ENCODE measurements around the gene UROD. TPM values are rescaled to one million over a fixed set of nuclear protein-coding genes. Genes with fewer than 3 reads are reported as not detected.

Gene UROD
- total RNA-seq, 2 donors from 2014 or later: 47.8 to 51.9 TPM

GRCh38 chr1:45012639-45013278 lies 705 bp downstream of the UROD start:
- Mint-ChIP-seq H3K27ac (peak overlapping the region; percentile 95), H3K4me1 (peaks cover 41% of the 10 kb centered on the region), H3K36me3 (ENCODE audit: low read depth) (peaks cover 5% of the 10 kb centered on the region)

GRCh38 chr1:45013551-45014209 lies 1.6 kb downstream of the UROD start:
- Mint-ChIP-seq H3K36me3 (ENCODE audit: low read depth) (peaks cover 4% of the 10 kb centered on the region), H3K4me3 (peak overlapping the region; percentile 96), H3K27ac (peak overlapping the region; percentile 95), H3K27me3 (no peaks in the 10 kb centered on the region), H3K4me1 (peaks cover 45% of the 10 kb centered on the region)
- ATAC-seq (no peak), DNase-seq (no peak)
- no peaks in the 10 kb centered on the region for H3K9me3 ChIP-seq (ENCODE audit: control insufficient read depth, low read length, poor library complexity, severe bottlenecking)

More at GRCh38 chr1:45012639-45013278, 705 bp downstream of the UROD start:
- Mint-ChIP-seq H3K4me3 (peak overlapping the region; percentile 96), H3K27me3 (no peaks in the 10 kb centered on the region)
- ATAC-seq (no peak), DNase-seq (peak in 1 of 3 donors; percentile 17)
- H3K9me3 ChIP-seq (ENCODE audit: control insufficient read depth, low read length, poor library complexity, severe bottlenecking): no peaks in the 10 kb centered on the region

GRCh38 chr1:45014321-45015028 lies 2.4 kb downstream of the UROD start:
- ATAC-seq (peak; percentile 34), DNase-seq (peak; percentile 49 to 76 (median 60))
- Mint-ChIP-seq H3K27ac (peak overlapping the region; percentile 39), H3K4me1 (peaks cover 41% of the 10 kb centered on the region), H3K36me3 (ENCODE audit: low read depth) (peaks cover 4% of the 10 kb centered on the region), H3K27me3 (no peaks in the 10 kb centered on the region), H3K4me3 (peak overlapping the region; percentile 75)
- no peaks in the 10 kb centered on the region for H3K9me3 ChIP-seq (ENCODE audit: control insufficient read depth, low read length, poor library complexity, severe bottlenecking)

- H3K27ac Mint-ChIP-seq: no peak overlapping the region
- H3K4me3 Mint-ChIP-seq: no peak overlapping the region
- DNase-seq: no peak
- H3K27me3 Mint-ChIP-seq: no peaks in the 10 kb centered on the region
- peaks cover 31% of the 10 kb centered on the region for H3K4me1 Mint-ChIP-seq
- H3K9me3 ChIP-seq (ENCODE audit: control insufficient read depth, low read length, poor library complexity, severe bottlenecking): no peaks in the 10 kb centered on the region
- H3K36me3 Mint-ChIP-seq (ENCODE audit: low read depth): peaks cover 4% of the 10 kb centered on the region
- no peak for ATAC-seq
These were observed 3.6 kb downstream of the UROD start for GRCh38 chr1:45015683-45016082.

GRCh38 chr1:45016090-45016697 lies 4.1 kb downstream of the UROD start:
- Mint-ChIP-seq H3K27ac (no peak overlapping the region), H3K4me1 (peaks cover 31% of the 10 kb centered on the region)

GRCh38 chr1:45016767-45017166 lies 4.7 kb downstream of the UROD start:
- ATAC-seq: no peak
- Mint-ChIP-seq H3K27me3 (no peaks in the 10 kb centered on the region), H3K36me3 (ENCODE audit: low read depth) (peaks cover 4% of the 10 kb centered on the region), H3K27ac (no peak overlapping the region), H3K4me3 (no peak overlapping the region), H3K4me1 (peaks cover 25% of the 10 kb centered on the region)
- no peak for DNase-seq
- no peaks in the 10 kb centered on the region for H3K9me3 ChIP-seq (ENCODE audit: control insufficient read depth, low read length, poor library complexity, severe bottlenecking)

More at GRCh38 chr1:45016090-45016697, 4.1 kb downstream of the UROD start:
- DNase-seq (no peak), ATAC-seq (no peak)
- H3K36me3 Mint-ChIP-seq (ENCODE audit: low read depth): peaks cover 4% of the 10 kb centered on the region
- H3K4me3 Mint-ChIP-seq: no peak overlapping the region
- no peaks in the 10 kb centered on the region for H3K27me3 Mint-ChIP-seq
- H3K9me3 ChIP-seq (ENCODE audit: control insufficient read depth, low read length, poor library complexity, severe bottlenecking): no peaks in the 10 kb centered on the region

GRCh38 chr1:45018599-45019230 lies 6.7 kb downstream of the UROD start:
- peaks cover 13% of the 10 kb centered on the region for H3K4me1 Mint-ChIP-seq

GRCh38 chr1:45023663-45024062 lies 11.6 kb downstream of the UROD start:
- no peaks in the 10 kb centered on the region for H3K9me3 ChIP-seq (ENCODE audit: control insufficient read depth, low read length, poor library complexity, severe bottlenecking)
- ATAC-seq (no peak), DNase-seq (no peak)
- no peak overlapping the region for H3K4me3 Mint-ChIP-seq
- no peaks in the 10 kb centered on the region for H3K27me3 Mint-ChIP-seq
- H3K36me3 Mint-ChIP-seq (ENCODE audit: low read depth): no peaks in the 10 kb centered on the region
- peaks cover 4% of the 10 kb centered on the region for H3K4me1 Mint-ChIP-seq
- H3K27ac Mint-ChIP-seq: no peak overlapping the region

More at GRCh38 chr1:45018599-45019230, 6.7 kb downstream of the UROD start:
- Mint-ChIP-seq H3K36me3 (ENCODE audit: low read depth) (peaks cover 4% of the 10 kb centered on the region), H3K27me3 (no peaks in the 10 kb centered on the region), H3K4me3 (no peak overlapping the region), H3K27ac (no peak overlapping the region)
- no peaks in the 10 kb centered on the region for H3K9me3 ChIP-seq (ENCODE audit: control insufficient read depth, low read length, poor library complexity, severe bottlenecking)
- peak in 2 of 3 donors; percentile 25 to 50 for DNase-seq
- ATAC-seq: peak; percentile 89

GRCh38 chr1:45026446-45026845 lies 14.4 kb downstream of the UROD start:
- Mint-ChIP-seq H3K27me3 (no peaks in the 10 kb centered on the region), H3K4me3 (no peak overlapping the region)
- ATAC-seq: no peak

GRCh38 chr1:45032837-45033236 lies 20.8 kb downstream of the UROD start:
- Mint-ChIP-seq H3K27me3 (no peaks in the 10 kb centered on the region), H3K36me3 (ENCODE audit: low read depth) (peaks cover 4% of the 10 kb centered on the region), H3K4me3 (no peak overlapping the region), H3K4me1 (no peaks in the 10 kb centered on the region), H3K27ac (no peak overlapping the region)
- DNase-seq (no peak), ATAC-seq (no peak)
- no peaks in the 10 kb centered on the region for H3K9me3 ChIP-seq (ENCODE audit: control insufficient read depth, low read length, poor library complexity, severe bottlenecking)

More at GRCh38 chr1:45026446-45026845, 14.4 kb downstream of the UROD start:
- Mint-ChIP-seq H3K4me1 (peaks cover 2% of the 10 kb centered on the region), H3K36me3 (ENCODE audit: low read depth) (peaks cover 3% of the 10 kb centered on the region), H3K27ac (no peak overlapping the region)
- DNase-seq: no peak
- no peaks in the 10 kb centered on the region for H3K9me3 ChIP-seq (ENCODE audit: control insufficient read depth, low read length, poor library complexity, severe bottlenecking)

GRCh38 chr1:45033356-45033755 lies 21.3 kb downstream of the UROD start:
- no peaks in the 10 kb centered on the region for H3K9me3 ChIP-seq (ENCODE audit: control insufficient read depth, low read length, poor library complexity, severe bottlenecking)
- Mint-ChIP-seq H3K4me1 (peaks cover 2% of the 10 kb centered on the region), H3K36me3 (ENCODE audit: low read depth) (peaks cover 7% of the 10 kb centered on the region), H3K4me3 (no peak overlapping the region), H3K27ac (no peak overlapping the region), H3K27me3 (no peaks in the 10 kb centered on the region)
- ATAC-seq (no peak), DNase-seq (no peak)

- Mint-ChIP-seq H3K36me3 (ENCODE audit: low read depth) (peaks cover 4% of the 10 kb centered on the region), H3K27ac (no peak overlapping the region), H3K4me3 (no peak overlapping the region), H3K4me1 (peaks cover 2% of the 10 kb centered on the region), H3K27me3 (no peaks in the 10 kb centered on the region)
- DNase-seq (no peak), ATAC-seq (no peak)
- H3K9me3 ChIP-seq (ENCODE audit: control insufficient read depth, low read length, poor library complexity, severe bottlenecking): no peaks in the 10 kb centered on the region
These were observed 23.7 kb downstream of the UROD start for GRCh38 chr1:45035631-45036301.

All from T-helper 17 cell (primary cell).